GM21529 (cell line): ENCODE measurements around the gene JARID2.
A peak's percentile ranks its signal among the peaks of the same experiment; 100 is the strongest.
"Not testable (repeated sequence)": the region's sequence is repeated elsewhere in the genome, so short reads cannot be mapped to it uniquely, and the experiment has no call there.

Source experiments
- ATAC-seq: cut with Tn5 transposase; IDR thresholded peaks from one replicate; pipeline ENCODE4 v1.9.1; 2021; ENCODE audit not compliant: unreplicated experiment

Gene JARID2

DNA sequence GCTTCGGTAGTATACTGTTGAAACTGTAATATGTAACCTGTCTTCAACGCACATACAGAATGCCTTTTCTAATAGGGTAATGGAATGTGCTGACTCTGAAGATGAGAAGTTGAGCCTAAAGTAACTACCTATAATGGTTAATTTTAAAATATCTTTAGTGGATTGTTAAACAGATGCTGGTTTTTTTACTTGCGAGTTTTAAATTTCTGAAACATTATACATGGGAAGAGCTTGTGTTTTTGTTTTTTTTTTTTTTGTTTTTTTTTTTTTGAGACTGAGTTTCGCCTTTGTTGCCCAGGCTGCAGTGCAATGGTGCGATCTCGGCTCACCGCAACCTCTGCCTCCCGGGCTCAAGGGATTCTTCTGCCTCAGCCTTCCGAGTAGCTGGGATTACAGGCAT, 166.9 kb downstream of the JARID2 start:
- no peak for ATAC-seq

- no peak for ATAC-seq
Observed at GRCh38 chr6:15413466-15414234, 167.8 kb downstream of the JARID2 start.

DNA sequence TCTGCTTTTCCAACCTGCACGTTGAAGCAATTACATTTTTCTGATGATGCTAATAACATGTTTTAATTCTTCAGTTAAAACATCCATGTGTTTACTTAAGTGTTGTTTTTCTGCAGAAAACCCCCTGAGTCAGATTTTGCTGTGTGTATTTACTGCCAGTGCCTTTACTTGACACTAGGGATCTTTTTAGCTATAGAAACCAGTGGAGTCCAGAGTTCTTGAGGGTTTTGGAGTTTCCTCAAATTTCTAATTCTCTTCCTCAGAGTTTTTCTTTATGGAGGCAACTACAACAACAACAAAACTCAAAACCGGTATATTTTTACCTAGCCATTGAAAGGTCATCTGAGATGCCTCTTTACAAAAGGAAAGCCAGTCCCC, 168.4 kb downstream of the JARID2 start:
- ATAC-seq: no peak

DNA sequence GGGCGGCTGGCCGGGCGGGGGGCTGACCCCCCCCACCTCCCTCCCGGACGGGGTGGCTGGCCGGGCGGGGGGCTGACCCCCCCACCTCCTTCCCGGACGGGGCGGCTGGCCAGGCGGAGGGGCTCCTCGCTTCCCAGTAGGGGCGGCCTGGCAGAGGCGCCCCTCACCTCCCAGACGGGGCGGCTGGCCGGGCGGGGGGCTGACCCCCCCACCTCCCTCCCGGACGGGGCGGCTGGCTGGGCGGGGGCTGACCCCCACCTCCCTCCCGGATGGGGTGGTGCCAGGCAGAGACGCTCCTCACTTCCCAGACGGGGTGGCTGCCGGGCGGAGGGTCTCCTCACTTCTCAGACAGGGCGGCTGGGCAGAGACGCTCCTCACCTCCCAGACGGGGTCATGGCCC, 169.8 kb downstream of the JARID2 start:
- not testable (repeated sequence) for ATAC-seq

DNA sequence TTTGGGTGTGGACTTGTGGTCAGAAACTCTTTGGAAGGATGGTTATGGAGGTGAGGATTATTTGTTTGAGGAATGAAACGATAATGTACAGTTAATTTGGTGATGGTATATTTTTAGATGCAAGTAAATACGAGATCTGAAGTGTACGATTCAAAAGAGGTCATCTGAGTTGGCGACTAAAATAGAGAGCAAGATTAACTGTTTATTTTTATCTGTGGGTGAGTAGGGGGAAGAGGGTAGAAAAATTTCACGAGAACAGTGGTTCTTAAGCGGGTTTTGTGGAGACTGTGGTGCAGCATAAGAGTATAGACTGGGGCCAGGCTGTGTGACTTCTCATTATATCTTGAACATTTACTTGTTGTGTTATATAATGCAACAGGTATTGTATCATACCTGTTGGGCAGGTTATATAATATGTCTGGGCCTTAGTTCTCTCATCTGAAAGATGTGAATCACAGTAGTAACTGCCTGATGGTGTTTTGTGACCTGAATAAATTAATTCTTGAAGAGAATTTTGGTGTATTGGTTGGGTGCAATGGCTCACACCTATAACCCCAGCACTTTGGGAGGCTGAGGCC, 171.2 kb downstream of the JARID2 start:
- ATAC-seq: no peak

DNA sequence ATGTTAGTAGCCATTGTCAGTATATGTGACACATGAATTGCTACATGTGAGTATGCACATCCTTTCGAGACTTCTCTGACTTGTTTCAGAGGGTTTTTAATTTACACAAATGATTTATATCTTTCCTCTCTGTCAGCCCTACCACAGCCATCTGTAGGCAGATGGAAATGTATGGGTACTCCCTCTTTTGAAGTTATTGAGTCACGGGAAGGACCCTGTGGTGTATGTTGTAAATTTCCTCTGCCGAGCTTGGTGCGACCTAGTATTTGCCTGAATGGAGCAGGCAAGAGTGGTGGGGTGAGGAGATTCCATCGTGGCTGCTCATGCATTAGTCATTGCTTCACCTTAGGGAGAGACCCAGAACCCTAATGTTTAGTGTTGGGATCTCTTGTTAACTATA, 171.9 kb downstream of the JARID2 start:
- ATAC-seq: no peak

DNA sequence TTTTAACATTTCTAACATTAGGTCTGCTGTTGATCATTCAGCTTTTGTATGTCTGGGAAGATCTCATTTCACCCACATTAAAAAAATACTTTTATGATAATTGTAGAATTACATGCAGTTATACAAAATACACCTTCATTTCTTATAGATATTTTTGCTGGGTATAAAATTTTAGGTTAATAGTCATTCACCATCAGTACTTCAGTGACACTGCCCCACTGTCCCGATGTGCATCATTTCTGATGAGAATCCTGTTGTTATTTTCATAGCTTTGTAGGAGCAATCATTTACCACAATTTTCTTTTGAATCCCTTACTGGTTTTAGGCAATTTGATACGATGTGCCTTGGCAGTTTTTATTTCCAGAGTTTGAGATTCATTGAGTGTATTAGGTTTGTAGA, 173.6 kb downstream of the JARID2 start:
- no peak for ATAC-seq

DNA sequence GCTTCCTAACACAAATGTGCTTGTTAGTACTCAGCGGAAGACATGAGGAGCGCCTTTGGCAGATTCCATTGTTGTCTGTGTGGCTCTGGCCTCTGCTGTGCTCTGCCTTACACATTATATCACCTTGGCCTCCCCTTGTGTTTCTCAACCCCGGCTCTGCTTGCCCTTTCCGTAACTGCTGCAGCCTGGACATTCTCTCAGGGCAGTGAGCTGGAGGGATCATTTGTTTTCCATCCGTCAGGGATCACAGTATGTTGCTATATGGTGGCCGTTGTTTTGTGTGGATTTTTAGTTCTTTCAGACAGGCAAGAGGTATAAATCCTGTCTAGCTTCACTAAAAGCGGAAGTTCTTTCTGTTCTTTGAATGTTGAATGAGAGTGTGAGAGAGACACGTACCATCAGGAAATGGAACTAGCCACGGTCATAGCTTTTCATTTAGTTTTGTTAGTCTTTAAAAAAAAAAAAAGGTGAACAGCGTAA, 175.1 kb downstream of the JARID2 start:
- peak; percentile 83 for ATAC-seq

GRCh38 chr6:15421945-15422733, 176.3 kb downstream of the JARID2 start:
- peak; percentile 52 for ATAC-seq

GRCh38 chr6:15423286-15423993, 177.6 kb downstream of the JARID2 start:
- no peak for ATAC-seq

GRCh38 chr6:15425947-15426346, 180.1 kb downstream of the JARID2 start:
- no peak for ATAC-seq

DNA sequence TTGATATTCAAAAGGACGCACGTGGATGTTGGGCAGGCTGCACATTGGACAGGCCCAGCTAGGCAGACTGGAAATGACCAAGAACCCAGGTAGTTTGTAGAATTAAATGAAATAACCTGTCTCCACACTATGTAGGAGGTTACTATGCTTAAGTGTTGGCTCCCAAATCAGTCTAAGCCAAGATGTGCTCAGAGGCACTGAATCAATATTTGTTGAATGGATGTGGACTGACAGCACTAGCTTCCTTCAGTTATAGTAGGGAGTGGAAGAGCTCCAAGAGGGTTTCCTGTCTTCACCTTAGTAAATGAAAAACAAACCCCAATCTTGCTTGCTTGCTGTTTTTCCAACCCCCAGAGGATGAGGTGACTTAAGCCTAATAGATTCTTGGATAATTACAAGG, 180.5 kb downstream of the JARID2 start:
- no peak for ATAC-seq

- ATAC-seq: no peak
Observed at GRCh38 chr6:15426901-15427300, 181.0 kb downstream of the JARID2 start.

DNA sequence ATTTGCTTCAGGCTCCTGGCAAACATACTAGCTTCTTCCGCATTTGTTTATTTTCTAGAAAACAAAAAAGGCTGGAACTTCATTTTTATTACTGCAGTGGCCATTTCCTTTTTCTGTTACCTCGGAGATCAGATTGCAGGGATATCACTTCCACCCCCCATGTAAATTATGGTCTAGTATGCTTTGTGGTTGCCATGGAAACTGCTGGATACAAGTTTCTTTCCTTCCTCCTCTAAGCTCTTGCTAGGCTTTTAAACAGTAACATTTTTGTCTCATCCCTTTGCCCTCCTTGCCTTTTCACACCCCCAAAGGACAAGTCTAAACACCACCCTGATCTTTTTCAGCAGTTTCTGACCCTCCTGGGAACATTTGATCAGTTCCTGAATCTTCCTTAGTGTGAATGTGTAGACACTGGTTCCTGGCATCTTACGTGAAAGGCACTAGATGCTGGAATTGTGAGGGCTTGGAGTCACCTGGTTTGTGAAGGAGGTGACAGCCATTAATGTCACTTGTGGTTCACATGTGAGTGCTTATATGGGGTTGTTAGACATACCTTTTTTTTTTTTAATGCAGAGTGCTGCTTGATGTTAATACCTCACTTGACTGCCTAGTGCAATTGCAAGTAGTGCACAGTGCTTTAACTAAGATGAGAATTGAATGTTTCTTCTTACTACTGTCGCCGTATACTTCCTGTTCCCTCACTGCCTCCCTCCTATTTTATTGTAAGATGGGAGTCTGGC, 181.6 kb downstream of the JARID2 start:
- no peak for ATAC-seq

DNA sequence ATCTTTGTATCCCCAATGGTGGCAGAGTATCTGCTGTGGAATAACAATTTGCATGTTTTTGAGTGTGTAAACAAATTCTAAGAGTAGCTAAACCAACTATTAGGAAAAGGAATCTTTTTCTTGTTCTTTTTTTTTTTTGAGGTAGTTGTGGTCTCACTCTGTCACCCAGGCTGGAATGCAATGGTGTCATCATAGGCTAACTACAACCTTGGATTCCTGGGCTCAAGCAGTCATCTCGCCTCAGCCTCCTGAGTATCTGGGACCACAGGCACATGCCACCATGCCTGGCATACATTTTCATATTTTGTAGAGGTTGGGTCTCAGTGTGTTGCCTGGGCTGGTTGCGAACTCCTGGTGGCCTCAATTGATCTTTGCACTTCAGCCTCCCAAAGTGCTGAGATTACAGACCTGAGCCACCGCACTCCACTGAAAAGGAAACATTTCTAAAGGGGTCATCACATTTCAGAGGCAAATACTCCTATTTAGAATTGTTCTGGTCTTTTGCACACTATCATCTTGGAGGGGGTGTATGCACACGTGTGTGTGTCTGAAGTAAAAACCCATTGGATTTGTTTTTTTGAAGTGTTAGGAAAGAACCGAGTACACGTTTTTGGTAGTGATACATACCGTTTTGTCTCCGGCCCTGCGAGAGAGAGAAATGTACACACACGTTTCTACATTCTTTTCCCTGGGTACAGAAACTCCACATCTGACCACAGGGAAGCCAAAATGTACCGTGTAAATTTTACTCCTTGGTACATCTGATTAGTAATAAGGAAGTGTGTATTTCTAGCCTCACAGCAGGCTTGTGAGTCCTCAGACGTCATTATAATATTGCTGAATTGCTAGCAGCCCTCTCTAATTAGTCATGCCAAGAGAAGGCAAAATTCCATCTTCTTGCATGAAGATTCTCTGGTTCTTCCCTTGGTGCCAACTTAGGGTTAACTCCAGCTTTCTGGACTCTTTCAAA, 183.6 kb downstream of the JARID2 start:
- ATAC-seq: no peak

DNA sequence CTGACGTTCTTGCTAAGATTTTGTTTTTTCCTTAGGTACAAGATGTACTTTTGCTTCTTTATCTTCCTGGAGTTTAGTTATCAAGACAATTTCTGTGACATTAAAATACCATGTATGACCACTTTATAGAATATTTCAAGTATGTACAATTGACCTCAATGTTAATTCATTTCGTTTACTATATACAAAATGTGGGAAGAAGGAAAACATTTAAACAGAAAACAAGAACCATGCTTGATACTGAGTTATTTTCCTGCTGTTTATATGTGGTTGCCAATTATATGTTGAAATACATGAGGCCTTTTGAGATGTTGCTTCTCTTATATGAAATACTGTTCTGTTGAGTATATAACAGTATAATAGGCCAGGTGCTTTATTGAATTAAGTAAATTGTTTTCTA, 184.3 kb downstream of the JARID2 start:
- ATAC-seq: no peak

GRCh38 chr6:15430931-15431405, 185.1 kb downstream of the JARID2 start:
- no peak for ATAC-seq

- no peak for ATAC-seq
Observed at GRCh38 chr6:15431762-15432483, 186.1 kb downstream of the JARID2 start.

GRCh38 chr6:15433511-15433861, 187.6 kb downstream of the JARID2 start:
- no peak for ATAC-seq
